GM12891 (cell line): ENCODE results near the gene FKTN.
"Not testable (repeated sequence)": the region's sequence is repeated elsewhere in the genome, so short reads cannot be mapped to it uniquely, and the experiment has no call there.

ENCODE experiments used
- DNase-seq: peaks from one replicate; pipeline ENCODE4 v3.0.0; 2011; ENCODE audit warnings: low spot score; ENCODE audit not compliant: insufficient read length
- FAIRE-seq: peaks from 2 replicates; lab custom pipeline; 2011; peaks lifted over from hg19 to GRCh38; lab: Jason Lieb, UNC
- PAX5 ChIP-seq: IDR thresholded peaks from 2 replicates; pipeline ENCODE4 v1.6.1; 2011; ENCODE audit warnings: low read length, moderate library complexity, mild to moderate bottlenecking; ENCODE audit not compliant: insufficient read depth, severe bottlenecking
- POLR2A ChIP-seq: IDR thresholded peaks from 2 replicates; pipeline ENCODE4 v1.6.1; 2011; ENCODE audit warnings: low read depth, low read length, control low read depth
- POLR2AphosphoS5 ChIP-seq: IDR thresholded peaks from 2 replicates; pipeline ENCODE4 v1.6.1; 2011; ENCODE audit warnings: low read depth, low read length, control low read depth
- POU2F2 ChIP-seq: IDR thresholded peaks from 2 replicates; pipeline ENCODE4 v1.6.1; 2011; ENCODE audit warnings: low read depth, mild to moderate bottlenecking, control low read depth, low read length, moderate library complexity
- SPI1 ChIP-seq: IDR thresholded peaks from 2 replicates; pipeline ENCODE4 v1.6.1; 2011; ENCODE audit warnings: low read depth, low read length, control low read depth
- TAF1 ChIP-seq: IDR thresholded peaks from 2 replicates; pipeline ENCODE4 v1.6.1; 2011; ENCODE audit warnings: low read depth, low read length, control low read depth

Gene FKTN

DNA sequence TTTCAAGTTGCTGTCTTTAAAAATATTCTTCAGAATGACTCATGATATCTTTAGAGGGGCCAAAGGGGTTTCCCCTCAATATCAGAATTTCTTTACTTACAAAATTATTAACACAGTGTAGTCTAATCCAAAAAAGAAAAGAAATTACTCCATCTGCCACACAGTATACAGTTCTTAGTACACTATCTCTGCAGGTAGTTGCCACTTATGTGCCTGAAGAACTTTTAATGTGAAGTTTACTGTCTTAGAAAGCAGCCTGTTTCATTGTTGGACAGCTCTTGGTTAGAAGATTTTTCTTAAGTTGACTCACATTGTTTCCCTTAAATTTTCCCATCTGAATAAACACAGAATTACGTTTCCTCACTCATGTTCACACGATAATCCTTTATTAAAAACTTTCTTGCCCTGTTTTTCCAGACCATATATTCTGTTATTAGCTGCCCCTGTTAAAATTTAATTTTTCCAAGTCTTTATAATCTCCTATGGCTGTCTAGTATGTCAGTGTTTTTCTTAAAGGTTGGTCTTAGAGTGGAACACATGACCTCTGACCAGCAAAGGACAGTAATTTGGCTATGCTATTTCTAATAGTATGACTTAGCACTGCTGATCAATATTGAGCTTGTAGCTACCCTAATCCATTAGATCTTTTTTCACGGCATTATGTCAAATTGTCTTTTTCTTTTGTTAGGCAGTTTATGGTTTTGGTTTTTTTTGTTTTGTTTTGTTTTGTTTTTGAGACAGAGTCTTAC lies 21.8 kb upstream of the FKTN start:
- FAIRE-seq (peak; percentile 33), DNase-seq (no peak)
- TF ChIP-seq POLR2A (no peak), TAF1 (no peak), POLR2AphosphoS5 (no peak), PAX5 (no peak), SPI1 (no peak), POU2F2 (no peak)

- DNase-seq (no peak), FAIRE-seq (no peak)
- no peak for TF ChIP-seq POU2F2
- TF ChIP-seq SPI1, result no peak
- no peak for TF ChIP-seq PAX5
- no peak for TF ChIP-seq POLR2A
- no peak for TF ChIP-seq POLR2AphosphoS5
- TF ChIP-seq TAF1, result no peak
Observed at GRCh38 chr9:105539452-105539851, 18.5 kb upstream of the FKTN start.

- DNase-seq (no peak), FAIRE-seq (peak; percentile 56)
- TF ChIP-seq PAX5 (no peak), SPI1 (no peak), POU2F2 (no peak; the same call in 1 of the 2 replicates), TAF1 (no peak), POLR2AphosphoS5 (no peak), POLR2A (no peak)
Observed at GRCh38 chr9:105541838-105542237, 16.1 kb upstream of the FKTN start.

DNA sequence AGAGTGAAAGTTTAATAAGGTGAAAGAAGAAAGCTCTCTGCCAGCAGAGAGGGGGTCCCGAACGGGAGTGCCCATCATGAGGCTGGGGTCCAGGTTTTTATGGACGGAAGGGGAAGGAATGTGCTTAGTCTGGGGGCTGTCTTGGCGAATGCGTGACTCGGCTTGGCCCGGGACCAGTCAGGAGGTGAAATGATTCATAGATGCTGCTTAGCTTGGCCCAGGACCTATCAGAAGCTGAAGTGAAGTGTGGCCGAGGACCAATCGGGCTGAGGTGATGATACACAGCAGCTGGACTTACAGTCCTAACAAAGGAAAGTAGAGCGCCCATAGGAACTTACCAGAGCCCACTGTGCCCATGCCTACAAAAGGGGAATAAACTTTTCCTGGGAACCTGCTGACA lies 3.9 kb upstream of the FKTN start:
- TF ChIP-seq SPI1 (no peak), POLR2AphosphoS5 (no peak), POU2F2 (no peak), POLR2A (no peak), PAX5 (no peak), TAF1 (no peak)
- DNase-seq, result no peak
- FAIRE-seq, result no peak

DNA sequence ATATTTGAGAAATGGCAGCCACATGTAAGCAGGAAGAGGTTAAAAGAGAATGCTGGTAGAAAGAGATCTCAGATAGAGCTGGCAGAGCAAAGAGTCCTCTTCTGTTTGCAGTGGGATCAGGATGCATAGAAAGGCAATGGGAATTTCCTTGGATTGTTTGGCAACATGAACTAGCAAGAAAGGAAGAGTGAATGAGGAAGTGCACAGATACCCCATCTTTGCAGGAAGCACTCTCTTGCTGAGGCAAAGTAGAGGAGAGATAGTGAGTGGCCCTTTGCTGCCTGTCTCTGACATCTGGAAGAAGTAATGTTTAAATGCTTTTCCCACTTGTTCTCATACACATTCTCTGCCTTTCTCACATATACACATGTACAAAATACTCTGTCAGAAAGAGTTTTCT lies 14.5 kb downstream of the FKTN start:
- TF ChIP-seq TAF1, result no peak
- no peak for TF ChIP-seq POLR2AphosphoS5
- TF ChIP-seq PAX5, result no peak
- peak; percentile 50; the same call in 1 of the 2 replicates for TF ChIP-seq SPI1
- FAIRE-seq (no peak), DNase-seq (no peak)

GRCh38 chr9:105579952-105580351 lies 22.0 kb downstream of the FKTN start:
- DNase-seq, FAIRE-seq: not testable (repeated sequence)

DNA sequence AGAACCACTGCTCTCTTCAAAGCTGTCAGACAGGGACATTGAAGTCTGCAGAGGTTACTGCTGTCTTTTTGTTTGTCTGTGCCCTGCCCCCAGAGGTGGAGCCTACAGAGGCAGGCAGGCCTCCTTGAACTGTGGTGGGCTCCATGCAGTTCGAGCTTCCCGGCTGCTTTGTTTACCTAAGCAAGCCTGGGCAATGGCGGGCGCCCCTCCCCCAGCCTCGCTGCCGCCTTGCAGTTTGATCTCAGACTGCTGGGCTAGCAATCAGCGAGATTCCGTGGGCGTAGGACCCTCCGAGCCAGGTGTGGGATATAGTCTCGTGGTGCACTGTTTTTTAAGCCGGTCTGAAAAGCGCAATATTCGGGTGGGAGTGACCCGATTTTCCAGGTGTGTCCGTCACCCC lies 23.6 kb downstream of the FKTN start:
- DNase-seq, FAIRE-seq: not testable (repeated sequence)

GRCh38 chr9:105593145-105593544 lies 35.2 kb downstream of the FKTN start:
- no peak for TF ChIP-seq TAF1
- no peak for TF ChIP-seq POLR2A
- no peak for TF ChIP-seq POLR2AphosphoS5
- no peak for TF ChIP-seq PAX5
- FAIRE-seq, result peak; percentile 9
- DNase-seq, result no peak

GRCh38 chr9:105608721-105609598 lies 51.0 kb downstream of the FKTN start:
- DNase-seq (peak; percentile 2), FAIRE-seq (no peak)
- TF ChIP-seq POLR2A (no peak), SPI1 (no peak), POLR2AphosphoS5 (no peak), TAF1 (no peak)

- DNase-seq, result no peak
- FAIRE-seq, result no peak
Observed at GRCh38 chr9:105621001-105621400, 63.1 kb downstream of the FKTN start.

More at GRCh38 chr9:105621001-105621400, 63.1 kb downstream of the FKTN start:
- no peak for TF ChIP-seq POLR2A
- no peak for TF ChIP-seq SPI1
- TF ChIP-seq POLR2AphosphoS5, result no peak
- TF ChIP-seq PAX5, result no peak
- TF ChIP-seq POU2F2, result no peak
- no peak for TF ChIP-seq TAF1
